Umbilical cord (tissue), 2 donors: ENCODE results near the gene ZFYVE19. TPM values are rescaled to one million over a fixed set of nuclear protein-coding genes. Genes with fewer than 3 reads are reported as not detected.
A peak's percentile ranks its signal among the peaks of the same experiment; 100 is the strongest.

ENCODE experiments used
- DNase-seq: peaks from one replicate; pipeline ENCODE4 v3.0.0-alpha.2; 2015; ENCODE audit warnings: low spot score
- total RNA-seq: library from RNA; depleted of rRNA; stranded (reverse); fragments of >200 nt; gene quantifications from one replicate; pipeline ENCODE4 v1.2.3, GENCODE V29; 2014; ENCODE audit warnings: low replicate concordance; ENCODE audit not compliant: insufficient read depth

The ZFYVE19 gene, protein sequence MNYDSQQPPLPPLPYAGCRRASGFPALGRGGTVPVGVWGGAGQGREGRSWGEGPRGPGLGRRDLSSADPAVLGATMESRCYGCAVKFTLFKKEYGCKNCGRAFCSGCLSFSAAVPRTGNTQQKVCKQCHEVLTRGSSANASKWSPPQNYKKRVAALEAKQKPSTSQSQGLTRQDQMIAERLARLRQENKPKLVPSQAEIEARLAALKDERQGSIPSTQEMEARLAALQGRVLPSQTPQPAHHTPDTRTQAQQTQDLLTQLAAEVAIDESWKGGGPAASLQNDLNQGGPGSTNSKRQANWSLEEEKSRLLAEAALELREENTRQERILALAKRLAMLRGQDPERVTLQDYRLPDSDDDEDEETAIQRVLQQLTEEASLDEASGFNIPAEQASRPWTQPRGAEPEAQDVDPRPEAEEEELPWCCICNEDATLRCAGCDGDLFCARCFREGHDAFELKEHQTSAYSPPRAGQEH
- total RNA-seq, result 11.3 TPM

DNA sequence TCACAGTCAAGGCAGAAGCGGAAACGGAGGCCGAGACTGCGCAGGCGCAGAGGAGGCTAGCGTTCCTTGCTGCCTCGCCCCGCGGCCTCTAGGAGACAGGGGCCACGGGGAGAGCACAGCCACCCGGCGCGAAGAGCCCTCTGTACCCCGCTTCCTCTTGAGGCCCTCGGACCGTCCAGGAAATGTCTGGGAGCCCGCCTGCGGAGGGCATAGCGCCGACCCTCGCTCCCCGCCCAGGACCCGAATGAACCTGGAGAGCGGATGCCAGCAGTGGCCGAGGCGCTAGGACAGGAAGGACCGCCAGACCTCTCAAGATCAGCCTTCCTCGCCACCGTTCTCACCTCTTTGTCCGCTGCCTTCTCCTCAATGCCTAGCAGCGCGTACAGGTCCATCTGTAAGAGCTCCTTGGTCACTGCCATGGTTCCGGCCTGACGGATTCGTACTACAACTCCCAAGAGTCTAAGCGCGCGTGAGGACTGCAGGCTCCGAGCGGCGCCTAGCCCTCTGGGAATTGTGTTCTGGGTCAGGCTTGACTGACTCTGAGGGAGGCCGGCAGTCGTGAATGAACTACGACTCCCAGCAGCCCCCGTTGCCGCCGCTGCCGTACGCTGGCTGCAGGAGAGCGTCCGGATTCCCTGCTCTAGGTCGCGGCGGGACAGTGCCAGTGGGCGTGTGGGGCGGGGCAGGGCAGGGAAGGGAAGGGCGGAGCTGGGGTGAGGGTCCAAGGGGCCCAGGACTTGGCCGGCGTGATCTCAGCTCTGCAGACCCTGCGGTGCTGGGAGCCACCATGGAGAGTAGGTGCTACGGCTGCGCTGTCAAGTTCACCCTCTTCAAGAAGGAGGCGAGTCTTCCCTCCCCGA lies at the start of gene ZFYVE19, which contains the start of gene DNAJC17:
TSS of gene ZFYVE19 (plus strand) at position 62 of the 860 bp plus-strand sequence. CDS start at position 563, 501 bp downstream.
TSS of gene DNAJC17 (minus strand) at position 446 of the 860 bp plus-strand sequence. CDS start at position 419, 27 bp downstream.
- peak; percentile 99 for DNase-seq

DNA sequence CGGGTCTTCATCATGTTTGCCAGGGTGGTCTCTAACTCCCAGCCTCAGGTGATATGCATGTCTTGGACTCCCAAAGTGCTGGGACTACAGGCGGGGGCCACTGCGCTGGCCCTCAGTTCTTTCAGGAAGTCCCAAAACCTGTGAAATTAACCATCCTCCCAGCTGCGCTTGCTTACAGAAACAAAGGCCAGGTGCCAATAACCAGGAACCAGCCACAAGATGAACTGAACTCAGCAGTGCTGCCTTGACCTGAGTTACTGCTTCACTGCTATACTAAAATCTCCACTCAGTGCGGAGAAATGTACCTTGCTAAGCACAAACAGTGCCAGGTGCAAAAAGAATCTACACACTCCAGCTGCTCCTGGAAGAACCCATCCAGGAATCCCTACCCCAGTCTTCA lies 46.9 kb upstream of the ZFYVE19 start:
- no peak for DNase-seq

DNA sequence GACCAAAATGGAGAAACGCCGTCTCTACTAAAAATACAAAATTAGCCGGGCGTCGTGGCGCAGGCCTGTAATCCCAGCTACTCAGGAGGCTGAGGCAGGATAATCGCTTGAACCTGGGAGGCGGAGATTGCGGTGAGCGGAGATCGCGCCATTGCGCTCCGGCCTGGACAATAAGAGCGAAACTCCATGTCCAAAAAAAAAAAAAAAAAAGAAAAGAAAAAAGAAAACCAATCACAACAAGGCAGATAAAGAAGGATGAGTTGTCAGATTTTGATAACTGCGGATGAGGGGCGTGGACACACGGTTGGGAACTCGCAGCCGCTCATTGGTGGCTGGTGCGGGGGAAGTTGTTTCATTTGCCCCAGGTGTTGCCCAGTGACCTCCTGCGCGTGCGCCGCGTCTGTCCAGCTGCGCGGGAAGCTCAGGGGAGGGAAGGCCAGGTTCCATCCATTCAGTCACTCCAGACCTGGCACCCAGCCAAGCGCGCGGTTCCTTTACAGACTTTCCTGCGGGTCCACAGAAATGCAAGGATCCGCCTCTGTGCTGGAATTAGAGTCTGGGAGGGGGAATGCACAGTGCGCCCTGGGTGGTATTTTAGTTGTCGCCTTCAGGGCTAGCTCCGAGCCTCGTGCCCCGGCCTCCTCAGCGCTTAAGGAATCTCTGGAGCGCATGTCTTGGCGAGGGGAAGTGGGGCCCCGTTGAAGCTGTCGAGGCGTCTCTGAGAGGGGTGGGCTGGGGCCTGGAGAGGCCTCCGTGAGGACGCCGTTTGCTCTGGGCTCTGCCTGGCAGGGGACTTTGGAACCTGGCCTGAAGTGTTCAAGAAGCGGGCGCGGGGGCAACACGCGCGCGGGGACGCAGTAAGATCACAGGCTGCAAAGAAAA lies 43.7 kb upstream of the ZFYVE19 start:
- peak; percentile 62 for DNase-seq

DNA sequence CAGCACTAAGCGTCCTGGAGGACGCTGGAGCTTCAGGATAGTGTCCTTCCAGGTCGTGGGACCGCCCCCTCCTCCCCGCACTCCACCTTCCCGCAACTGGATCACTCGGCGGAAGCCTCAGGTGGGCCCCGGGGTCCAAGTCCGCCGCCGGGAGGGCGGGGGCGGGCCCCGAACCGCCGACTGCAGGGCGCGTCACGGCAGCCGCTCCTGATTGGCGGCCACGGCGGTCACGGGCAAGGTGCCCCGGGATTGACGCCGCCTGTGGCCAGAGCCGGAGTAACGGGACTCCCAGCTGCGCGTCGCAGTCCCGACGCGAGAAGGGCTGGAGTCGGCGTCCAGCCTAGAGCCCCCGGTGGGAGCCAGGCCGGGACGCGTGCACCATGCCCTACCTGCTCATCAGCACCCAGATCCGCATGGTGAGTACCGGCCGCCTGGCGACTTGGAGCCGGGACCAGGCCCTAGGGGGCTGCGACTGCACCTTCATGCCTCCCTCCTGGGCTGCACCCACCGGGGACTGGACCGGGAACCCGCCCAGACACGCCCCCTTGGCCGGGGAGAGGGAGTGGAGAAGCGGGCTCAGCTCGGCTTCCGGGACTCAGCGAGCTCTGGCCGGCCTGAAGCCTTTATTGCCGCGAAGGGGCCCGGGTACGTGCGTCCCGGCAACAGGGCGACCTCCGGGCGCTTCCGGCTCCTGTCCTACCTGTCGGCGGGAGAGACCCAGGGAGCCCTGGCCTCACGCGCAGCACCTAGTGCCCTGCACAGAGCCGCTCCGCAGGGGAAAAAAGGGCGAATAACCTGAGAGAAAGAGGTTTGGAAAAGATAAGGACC lies 42.9 kb upstream of the ZFYVE19 start, which contains the start of gene GCHFR:
TSS of gene GCHFR (plus strand) at position 268 of the 828 bp plus-strand sequence. CDS start at position 381, 113 bp downstream.
- DNase-seq, result peak; percentile 80

DNA sequence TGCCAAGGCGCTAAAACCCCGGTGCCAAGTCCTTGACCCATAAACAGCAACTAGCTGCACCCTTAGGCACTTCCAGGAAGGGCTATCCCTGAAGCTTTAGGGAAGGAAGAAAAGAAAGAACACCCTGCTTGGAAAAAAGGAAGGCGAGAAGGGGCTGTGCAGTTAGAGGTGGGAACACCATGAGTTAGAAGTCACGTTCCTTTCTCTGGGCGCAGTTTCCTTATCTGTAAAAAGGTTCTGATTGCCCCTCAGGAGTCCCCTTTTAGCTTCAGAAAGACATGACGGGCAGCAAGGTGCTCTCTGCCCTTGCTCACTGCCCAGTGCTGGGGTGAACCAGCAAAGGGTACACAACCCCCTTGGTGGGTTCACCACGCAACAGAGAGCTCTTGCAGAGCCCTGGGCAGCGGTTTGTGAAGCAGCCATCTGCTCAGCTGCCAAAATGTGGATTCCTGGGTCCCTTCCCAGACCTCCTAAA lies 42.2 kb upstream of the ZFYVE19 start:
- no peak for DNase-seq

DNA sequence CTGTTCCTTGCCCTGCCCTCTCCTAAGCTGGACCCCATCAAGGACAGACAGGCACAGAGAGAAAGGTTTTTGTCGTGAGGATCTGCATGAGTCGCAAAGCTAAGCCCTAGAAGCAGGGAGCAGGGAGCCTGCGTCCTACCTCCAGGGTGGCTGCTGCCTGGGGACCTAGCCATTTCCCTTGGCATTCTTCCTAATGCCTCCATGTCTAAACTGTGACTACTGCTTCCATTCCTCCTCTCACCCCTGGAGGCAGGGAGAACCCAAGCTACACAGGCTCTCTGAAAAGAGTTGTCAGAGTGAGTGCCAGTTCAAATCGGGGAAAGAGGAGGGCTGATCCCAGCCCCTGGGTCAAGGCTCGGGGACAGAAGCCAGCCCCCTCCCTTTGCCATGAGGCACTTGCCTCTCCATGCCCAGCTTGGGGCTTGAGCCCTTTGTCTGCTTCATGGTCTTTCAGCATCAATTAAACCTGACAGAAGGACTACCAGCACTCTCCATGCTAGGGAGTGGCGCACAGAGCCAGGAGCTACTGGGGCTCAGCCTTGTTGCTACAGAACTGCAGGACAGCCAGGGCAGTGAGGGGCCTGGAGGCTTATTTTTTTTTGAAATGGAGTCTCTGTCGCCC lies 40.6 kb upstream of the ZFYVE19 start:
- DNase-seq, result no peak

DNA sequence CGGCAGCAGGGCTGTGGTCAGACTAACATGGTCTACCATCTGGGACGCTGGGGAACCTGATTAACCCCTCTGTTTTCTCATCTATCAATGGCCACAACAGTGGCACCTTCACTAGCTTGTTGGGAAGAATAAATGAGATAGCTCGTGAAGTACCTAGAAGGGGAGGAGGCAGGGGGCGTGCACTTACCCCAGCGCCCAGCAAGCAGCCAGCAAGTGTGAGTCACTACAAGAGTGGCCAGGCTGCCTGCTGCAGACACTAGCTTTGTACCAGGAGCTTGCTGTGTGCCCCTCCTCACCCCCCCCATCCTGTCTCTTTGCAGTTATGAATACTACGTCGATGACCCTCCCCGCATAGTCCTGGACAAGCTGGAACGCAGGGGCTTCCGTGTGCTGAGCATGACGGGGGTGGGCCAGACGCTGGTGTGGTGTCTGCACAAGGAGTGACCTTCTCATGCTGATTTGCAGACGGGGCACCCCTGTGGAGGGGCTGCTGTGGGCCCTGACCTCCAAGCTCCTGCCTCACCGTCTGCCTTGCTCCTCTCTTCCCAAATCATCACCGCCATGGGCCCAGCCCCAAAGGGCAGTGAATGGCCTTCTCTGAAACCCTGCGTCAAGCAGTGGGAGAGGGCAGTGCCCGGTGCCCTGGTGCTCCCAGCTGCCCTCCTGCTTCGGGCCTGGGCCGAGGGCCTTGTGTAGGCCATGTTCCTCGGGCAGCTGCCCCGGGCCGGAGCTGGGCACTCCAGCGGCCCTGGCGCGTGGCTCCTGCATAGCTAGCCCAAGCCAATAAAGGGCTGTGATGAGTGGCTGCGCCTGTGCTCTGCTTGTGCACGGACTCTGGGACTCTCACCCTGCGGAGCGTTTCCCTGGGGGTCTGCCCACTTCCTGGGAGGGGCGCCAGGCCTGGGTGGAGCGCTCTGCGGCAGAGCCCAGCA lies 39.7 kb upstream of the ZFYVE19 start:
- DNase-seq, result no peak

DNA sequence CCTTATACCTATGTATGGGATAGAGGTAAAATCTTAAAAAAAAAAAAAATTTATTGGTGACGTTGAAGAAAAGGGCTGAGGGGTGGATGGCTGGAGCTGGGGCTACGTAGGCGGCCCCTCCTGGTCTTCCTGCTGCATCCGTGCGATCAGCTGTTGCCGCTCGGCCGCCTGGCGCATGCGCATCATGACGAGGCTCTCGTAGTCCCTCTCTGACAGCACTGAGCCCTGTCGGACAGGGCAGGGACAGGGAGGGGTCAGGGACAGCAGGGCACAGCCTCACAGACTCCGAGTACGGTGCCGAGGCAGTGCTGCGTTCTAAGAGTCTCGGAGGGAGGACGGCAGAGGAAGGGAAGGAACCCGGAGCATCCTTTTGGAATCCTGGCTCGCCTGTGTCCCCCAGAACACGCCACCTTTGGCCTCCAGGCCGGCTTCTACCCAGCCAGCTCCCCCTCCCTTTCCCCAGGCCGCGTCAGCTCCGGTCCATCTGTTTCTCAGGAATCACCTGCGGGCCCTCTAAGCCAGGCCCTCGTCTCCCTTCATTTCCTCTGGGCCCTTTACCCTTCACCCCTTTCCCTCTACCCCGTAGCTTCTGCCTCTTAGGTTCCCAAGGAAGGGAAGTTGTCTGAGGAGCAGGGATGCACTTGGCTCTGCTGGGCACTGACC lies 38.9 kb upstream of the ZFYVE19 start:
- no peak for DNase-seq

DNA sequence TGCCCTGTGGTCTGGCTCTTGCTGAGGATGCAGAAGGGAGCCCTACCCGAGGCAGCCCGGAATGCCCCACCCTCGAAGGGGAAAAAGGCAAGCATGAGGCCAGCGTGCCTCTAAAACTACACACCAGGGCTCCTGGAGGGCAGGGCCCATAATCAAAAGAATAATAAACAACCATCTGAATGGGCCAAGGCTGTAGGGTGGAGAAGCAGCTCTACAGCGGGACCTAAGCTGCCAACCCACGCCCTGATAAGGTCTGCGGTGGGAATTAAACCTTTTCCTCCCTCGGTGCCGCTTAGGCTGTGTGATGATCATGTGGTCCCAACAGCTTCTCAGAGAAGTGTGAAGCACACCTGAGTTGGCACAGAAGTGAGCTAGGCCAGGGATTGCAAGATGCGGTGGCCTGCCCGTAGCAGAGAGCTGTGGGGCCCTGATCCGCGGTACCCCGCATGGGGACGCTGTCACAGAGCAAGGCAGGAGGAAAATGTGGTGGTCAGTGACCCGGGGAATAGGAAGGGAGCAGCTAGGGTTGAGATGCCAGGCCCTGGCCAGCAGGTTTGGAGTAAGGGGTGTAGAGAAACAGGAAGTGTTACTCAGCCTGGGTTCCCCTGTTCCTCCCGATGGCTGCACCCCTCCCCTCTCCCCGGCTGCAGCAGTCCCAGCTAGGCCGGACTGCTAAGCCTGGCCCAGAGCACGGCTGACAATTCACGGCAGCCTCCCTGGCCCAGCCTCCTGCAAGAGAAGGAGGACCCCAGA lies 38.2 kb upstream of the ZFYVE19 start:
- DNase-seq, result no peak

DNA sequence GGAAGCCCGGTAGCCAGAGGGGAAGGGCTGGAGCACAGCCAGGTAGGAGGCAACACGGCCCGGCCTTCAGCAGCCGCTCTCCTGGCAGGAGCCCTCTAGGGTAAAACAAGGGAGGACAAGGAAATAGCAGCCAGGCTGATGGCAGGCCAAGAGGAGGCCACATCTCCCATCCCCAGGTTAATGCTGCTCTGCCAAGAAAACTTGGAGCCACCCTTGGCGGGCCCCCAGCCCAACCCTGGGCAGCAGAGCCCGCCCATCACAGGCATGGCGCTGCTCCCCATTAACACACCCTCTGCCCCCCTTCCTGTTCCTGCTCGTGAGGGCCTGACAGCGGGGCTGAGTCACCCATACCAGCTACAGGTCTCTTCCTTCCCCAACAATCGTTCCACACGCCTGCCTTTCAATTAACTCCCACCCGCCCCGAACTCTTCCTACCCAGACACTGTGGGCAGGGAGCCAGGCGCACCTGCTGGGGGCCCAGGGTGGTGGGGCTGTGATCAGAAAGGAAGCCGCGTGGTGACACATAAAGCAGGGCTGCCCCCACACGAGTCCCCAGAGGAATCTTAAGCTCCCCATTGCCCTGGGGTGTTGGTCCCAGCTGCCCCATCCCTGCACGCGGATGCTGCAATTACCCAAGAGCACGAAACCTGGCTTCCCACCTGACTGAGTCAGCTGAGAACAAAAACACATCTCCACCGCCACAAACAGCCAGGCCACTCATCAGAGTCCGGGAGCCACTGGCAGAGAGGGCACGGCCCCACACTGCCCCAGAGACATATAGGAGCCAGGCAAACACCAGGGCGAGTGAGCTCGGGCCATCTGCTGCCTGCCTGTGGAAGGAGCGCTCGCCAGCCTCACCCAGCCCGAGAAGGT lies 37.4 kb upstream of the ZFYVE19 start, which contains the start of gene C15orf62:
TSS of gene C15orf62 (plus strand) at position 707 of the 873 bp plus-strand sequence. CDS start 516 bp downstream, outside the sequence.
- peak; percentile 77 for DNase-seq

DNA sequence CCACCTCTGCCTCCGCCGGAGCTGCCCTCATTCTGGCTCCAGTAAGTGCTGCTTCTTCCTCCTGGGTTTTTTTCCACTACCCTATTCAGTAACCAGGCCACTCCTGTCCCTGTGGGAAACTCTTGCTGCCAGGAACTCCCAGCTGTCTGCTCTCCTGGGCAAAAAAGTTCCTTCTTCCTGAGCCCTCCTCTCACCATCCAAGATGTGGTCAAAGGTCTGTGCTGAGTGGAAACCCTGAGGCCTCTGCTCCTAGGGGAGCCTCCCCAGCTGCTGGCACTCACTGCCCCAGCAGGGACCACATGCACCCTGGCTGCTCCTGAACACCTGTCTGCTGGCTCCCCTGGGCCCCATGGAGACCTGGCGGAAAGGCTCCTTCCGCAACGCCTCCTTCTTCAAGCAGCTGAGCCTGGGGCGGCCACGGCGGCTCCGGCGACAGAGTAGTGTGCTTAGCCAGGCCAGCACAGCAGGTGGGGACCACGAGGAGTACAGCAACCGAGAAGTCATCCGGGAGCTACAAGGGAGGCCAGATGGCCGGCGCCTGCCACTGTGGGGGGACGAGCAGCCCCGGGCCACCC lies 36.7 kb upstream of the ZFYVE19 start:
- no peak for DNase-seq

DNA sequence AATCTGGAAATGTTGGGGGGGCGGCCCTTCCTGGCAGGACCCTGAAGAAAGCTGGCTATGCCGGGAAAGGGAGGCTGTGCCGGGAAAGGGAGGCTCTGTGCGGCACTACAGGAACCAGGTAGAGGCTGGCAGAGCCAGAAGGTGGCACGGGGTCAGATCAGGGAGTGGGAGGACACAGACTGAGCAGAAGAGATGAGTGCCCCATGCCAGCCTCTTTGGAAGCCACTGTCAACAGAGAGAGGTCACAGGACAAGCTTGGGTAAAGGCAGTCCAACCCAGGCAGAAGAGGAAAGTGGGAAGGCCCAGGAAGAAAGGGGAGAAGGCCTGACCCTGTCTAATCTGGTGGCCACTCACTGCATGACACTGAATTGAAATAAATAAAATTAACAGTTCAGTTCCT lies 35.6 kb upstream of the ZFYVE19 start:
- no peak for DNase-seq

DNA sequence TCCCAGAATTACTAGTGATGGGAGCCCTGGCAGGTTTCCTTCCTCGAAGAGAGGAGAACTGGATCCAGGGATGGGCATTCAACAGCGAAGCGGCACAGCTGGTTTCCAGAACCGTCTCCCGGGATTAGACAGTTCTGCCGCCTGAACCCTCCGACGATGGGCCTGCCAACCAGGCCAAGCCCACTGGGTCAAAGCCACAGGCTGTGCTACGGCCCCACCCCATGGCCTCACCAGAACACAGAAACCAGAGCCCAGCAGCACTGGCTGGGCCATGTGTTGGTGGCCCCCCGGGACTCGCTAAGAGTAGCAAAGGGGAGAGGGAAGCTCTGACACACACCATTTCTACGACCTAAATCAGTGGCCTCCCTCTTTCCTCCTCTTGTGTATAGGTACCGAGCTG lies 34.9 kb upstream of the ZFYVE19 start:
- no peak for DNase-seq

DNA sequence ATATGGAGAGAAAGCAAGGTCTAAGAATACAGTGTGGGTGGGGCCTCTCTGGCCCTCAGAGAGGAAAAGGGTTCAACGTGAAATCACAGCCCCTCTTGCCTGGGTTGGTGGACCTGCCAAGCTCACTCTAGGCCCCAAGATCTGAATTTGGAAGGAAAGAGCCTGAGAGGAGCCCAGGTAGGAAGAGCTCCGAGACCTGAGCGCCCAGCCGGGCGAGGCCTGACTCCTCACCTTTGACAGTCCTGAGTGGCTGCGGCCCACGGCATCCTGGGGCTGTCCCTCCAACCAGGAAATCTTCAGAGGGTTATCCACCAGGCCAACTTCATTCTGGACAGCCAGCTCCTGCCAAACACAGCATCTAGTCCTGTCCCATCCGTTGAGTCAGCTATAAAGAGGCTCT lies 33.4 kb upstream of the ZFYVE19 start:
- no peak for DNase-seq

DNA sequence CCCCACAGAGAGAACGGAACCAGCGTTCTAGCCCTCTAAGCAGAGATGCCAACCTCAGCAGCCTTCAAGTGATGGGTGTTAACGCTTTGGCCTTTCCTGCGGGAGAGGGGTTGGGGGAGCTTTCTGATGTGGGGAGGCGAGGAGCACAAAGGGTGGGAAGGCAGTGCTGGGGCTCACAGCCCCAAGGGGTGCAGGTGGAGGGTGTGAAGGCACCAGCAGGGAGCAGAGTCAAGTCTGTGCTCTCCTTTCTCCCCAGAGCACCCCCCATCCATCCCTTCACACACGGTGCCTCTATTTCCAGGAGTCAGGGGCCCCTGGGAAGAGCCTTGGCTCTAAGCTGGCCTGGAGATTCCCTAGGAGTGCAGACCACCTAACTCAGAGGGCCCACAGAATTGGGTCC lies 33.0 kb upstream of the ZFYVE19 start:
- DNase-seq, result no peak

DNA sequence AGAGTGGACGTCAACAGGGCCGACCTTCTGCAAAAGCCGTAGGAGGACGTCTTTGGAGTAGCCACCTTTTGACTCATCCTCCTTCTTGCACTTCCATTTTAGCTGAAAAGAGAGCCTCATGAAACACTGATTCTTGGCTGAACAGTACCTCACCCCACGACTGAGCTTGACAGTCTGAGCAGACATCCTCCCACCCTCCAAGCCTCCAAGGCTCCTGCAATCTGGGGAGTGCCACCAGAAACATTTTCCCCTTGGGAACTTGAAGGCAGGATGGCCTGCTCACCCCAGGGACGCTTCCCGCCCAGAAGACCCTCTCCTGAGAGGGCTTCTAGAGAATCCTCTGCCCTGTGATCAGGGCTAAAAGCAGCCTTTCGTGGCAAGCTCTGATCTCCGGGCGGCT lies 31.9 kb upstream of the ZFYVE19 start:
- no peak for DNase-seq
